ENCODE data around the gene PFDN1. TPM values are rescaled to one million over a fixed set of nuclear protein-coding genes. Genes with fewer than 3 reads are reported as not detected.

PFDN1 gene
- total RNA-seq, 5 donors from 2014 or later (not counting 1 experiment from before 2014, with no cell fraction given): 26.9 to 32.2 (median 28.1) TPM

- no peak overlapping the region for H3K27ac ChIP-seq (ENCODE audit: low read length)
- Mint-ChIP-seq H3K36me3 (no peaks in the 10 kb centered on the region), H3K4me1 (no peaks in the 10 kb centered on the region), H3K9me3 (no peaks in the 10 kb centered on the region), H3K27ac (no peak overlapping the region), H3K4me3 (no peak overlapping the region), H3K27me3 (peaks cover 0 to 3% of the 10 kb centered on the region in 2 donors)
- WGBS (ENCODE audit: insufficient coverage): 100% methylated on average over 1 of the region's 11 CpGs
- H3K4me1 ChIP-seq (ENCODE audit: control insufficient read depth in 1 of 2, extremely low read depth in 1 of 2, insufficient read depth in 2 of 2, low read length in 2 of 2): no peaks in the 10 kb centered on the region
- no peak for DNase-seq
- no peak for ATAC-seq (replicated peaks in 1 of 4)
- ChIA-PET CTCF (interaction anchor here in 1 of 2 donors (0.7 to 1.3 kb wide), 3 partner anchors 119 to 127 kb away, joined by 3 to 4 read pairs (median 3); no protein-coding TSS in a partner anchor), POLR2A (no interaction called here)
- no peaks in the 10 kb centered on the region for H3K9me3 ChIP-seq
- no peak overlapping the region for H3K4me3 ChIP-seq (ENCODE audit: control insufficient read depth in 1 of 2, extremely low read depth in 1 of 2, low read length in 1 of 2)
- H3K36me3 ChIP-seq (ENCODE audit: control insufficient read depth in 2 of 2, extremely low read depth in 1 of 2, insufficient read depth in 1 of 2, low read length in 1 of 2): no peaks in the 10 kb centered on the region
- H3K27me3 ChIP-seq (replicated peaks in 1 of 2; ENCODE audit: control insufficient read depth in 2 of 2, extremely low read depth in 1 of 2, insufficient read depth in 2 of 2, low read length in 1 of 2): peaks cover 0 to 2% of the 10 kb centered on the region in 2 experiments
Observed at GRCh38 chr5:140235791-140236551, 66.9 kb downstream of the PFDN1 start.

GRCh38 chr5:140234377-140234989 lies 68.4 kb downstream of the PFDN1 start:
- no CpG with 5 or more reads among the region's 4 CpGs for WGBS (ENCODE audit: insufficient coverage)
- no peaks in the 10 kb centered on the region for H3K36me3 ChIP-seq (ENCODE audit: control insufficient read depth in 2 of 2, extremely low read depth in 1 of 2, insufficient read depth in 1 of 2, low read length in 1 of 2)
- no peak overlapping the region for H3K4me3 ChIP-seq (ENCODE audit: control insufficient read depth in 1 of 2, extremely low read depth in 1 of 2, low read length in 1 of 2)
- Mint-ChIP-seq H3K36me3 (no peaks in the 10 kb centered on the region), H3K4me3 (no peak overlapping the region), H3K9me3 (no peaks in the 10 kb centered on the region), H3K27me3 (peaks cover 0 to 3% of the 10 kb centered on the region in 2 donors), H3K4me1 (no peaks in the 10 kb centered on the region), H3K27ac (no peak overlapping the region)
- no peaks in the 10 kb centered on the region for H3K4me1 ChIP-seq (ENCODE audit: control insufficient read depth in 1 of 2, extremely low read depth in 1 of 2, insufficient read depth in 2 of 2, low read length in 2 of 2)
- no peaks in the 10 kb centered on the region for H3K9me3 ChIP-seq
- no peak overlapping the region for H3K27ac ChIP-seq (ENCODE audit: low read length)
- CTCF ChIA-PET: interaction anchor here in 1 of 2 donors (0.5 to 1.0 kb wide), 2 partner anchors 22 to 24 kb away, joined by 3 to 4 read pairs; no protein-coding TSS in a partner anchor
- DNase-seq (no peak), ATAC-seq (replicated peaks in 1 of 4) (no peak)
- H3K27me3 ChIP-seq (replicated peaks in 1 of 2; ENCODE audit: control insufficient read depth in 2 of 2, extremely low read depth in 1 of 2, insufficient read depth in 2 of 2, low read length in 1 of 2): peaks cover 0 to 1% of the 10 kb centered on the region in 2 experiments
- POLR2A ChIA-PET: no interaction called here

DNA sequence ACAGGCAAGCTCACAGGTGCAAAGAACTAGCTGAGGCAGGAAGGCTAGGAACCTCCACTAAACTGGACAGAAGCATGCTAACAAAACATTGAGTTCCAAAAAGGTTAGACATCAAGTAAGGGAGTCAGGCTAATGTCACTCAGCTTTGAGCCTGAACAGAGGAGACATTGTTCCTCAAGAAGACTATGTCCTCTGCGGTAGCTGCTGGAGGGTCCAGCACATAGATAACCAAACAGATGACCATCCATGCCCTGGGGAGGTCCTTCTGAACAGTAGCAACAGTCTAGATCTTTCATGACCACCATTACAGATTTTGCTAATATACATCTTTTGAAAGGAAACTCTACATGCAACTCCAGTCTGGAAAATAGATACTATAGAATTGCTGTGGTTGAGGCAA lies 70.2 kb downstream of the PFDN1 start:
- H3K36me3 Mint-ChIP-seq: no peaks in the 10 kb centered on the region
- H3K4me1 Mint-ChIP-seq: no peaks in the 10 kb centered on the region

GRCh38 chr5:140230373-140230772 lies 72.5 kb downstream of the PFDN1 start:
- H3K27ac ChIP-seq (ENCODE audit: low read length): no peak overlapping the region
- H3K9me3 ChIP-seq: no peaks in the 10 kb centered on the region
- Mint-ChIP-seq H3K9me3 (no peaks in the 10 kb centered on the region), H3K4me1 (no peaks in the 10 kb centered on the region), H3K36me3 (no peaks in the 10 kb centered on the region), H3K27me3 (peaks cover 0 to 7% of the 10 kb centered on the region in 2 donors), H3K27ac (no peak overlapping the region), H3K4me3 (no peak overlapping the region)
- ATAC-seq (replicated peaks in 1 of 4): no peak
- H3K4me1 ChIP-seq (ENCODE audit: control insufficient read depth in 1 of 2, extremely low read depth in 1 of 2, insufficient read depth in 2 of 2, low read length in 2 of 2): no peaks in the 10 kb centered on the region
- no peak for DNase-seq
- ChIA-PET CTCF (interaction anchor here in 1 of 2 donors (1.8 kb wide), 1 partner anchor 13 kb away, joined by 5 read pairs; no protein-coding TSS in a partner anchor), POLR2A (no interaction called here)
- no peaks in the 10 kb centered on the region for H3K36me3 ChIP-seq (ENCODE audit: control insufficient read depth in 2 of 2, extremely low read depth in 1 of 2, insufficient read depth in 1 of 2, low read length in 1 of 2)
- peaks cover 0 to 3% of the 10 kb centered on the region in 2 experiments for H3K27me3 ChIP-seq (replicated peaks in 1 of 2; ENCODE audit: control insufficient read depth in 2 of 2, extremely low read depth in 1 of 2, insufficient read depth in 2 of 2, low read length in 1 of 2)
- H3K4me3 ChIP-seq (ENCODE audit: control insufficient read depth in 1 of 2, extremely low read depth in 1 of 2, low read length in 1 of 2): no peak overlapping the region
- WGBS (ENCODE audit: insufficient coverage): no CpG with 5 or more reads among the region's 1 CpG

More for the DNA sequence above, 70.2 kb downstream of the PFDN1 start:
- DNase-seq: no peak
- Mint-ChIP-seq H3K4me3 (no peak overlapping the region), H3K27ac (no peak overlapping the region), H3K27me3 (peaks cover 0 to 3% of the 10 kb centered on the region in 2 donors), H3K9me3 (no peaks in the 10 kb centered on the region)
- ChIA-PET POLR2A (no interaction called here), CTCF (no interaction called here)
- no peak for ATAC-seq (replicated peaks in 1 of 4)
- Histone ChIP-seq H3K4me1 (ENCODE audit: control insufficient read depth in 1 of 2, extremely low read depth in 1 of 2, insufficient read depth in 2 of 2, low read length in 2 of 2) (no peaks in the 10 kb centered on the region), H3K4me3 (ENCODE audit: control insufficient read depth in 1 of 2, extremely low read depth in 1 of 2, low read length in 1 of 2) (no peak overlapping the region), H3K27me3 (replicated peaks in 1 of 2; ENCODE audit: control insufficient read depth in 2 of 2, extremely low read depth in 1 of 2, insufficient read depth in 2 of 2, low read length in 1 of 2) (no peaks in the 10 kb centered on the region), H3K9me3 (no peaks in the 10 kb centered on the region), H3K27ac (ENCODE audit: low read length) (no peak overlapping the region), H3K36me3 (ENCODE audit: control insufficient read depth in 2 of 2, extremely low read depth in 1 of 2, insufficient read depth in 1 of 2, low read length in 1 of 2) (no peaks in the 10 kb centered on the region)
- no CpG with 5 or more reads among the region's 1 CpG for WGBS (ENCODE audit: insufficient coverage)

DNA sequence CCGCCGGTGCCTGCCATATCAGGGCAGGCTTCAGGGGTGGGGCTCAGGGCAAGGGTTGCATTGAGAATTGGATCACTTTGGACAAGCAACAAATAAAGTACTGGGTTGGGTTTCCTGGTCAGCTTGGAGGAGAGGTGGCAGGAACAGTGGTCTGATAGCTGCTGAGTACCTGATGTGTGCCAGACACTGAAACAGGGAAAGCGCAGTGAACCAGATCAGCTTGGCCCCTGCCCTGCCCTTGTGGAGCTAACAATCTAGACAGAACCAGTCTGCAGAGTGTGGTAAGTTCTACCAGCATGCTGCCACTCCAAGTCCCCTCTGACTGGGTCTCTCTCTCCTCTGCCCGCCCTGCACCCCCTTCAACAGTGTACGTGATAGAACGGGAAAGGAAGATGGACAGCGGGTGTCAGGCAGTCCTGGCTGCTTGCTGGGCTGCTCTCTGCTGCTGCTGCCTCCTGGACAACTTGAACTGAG lies 74.5 kb downstream of the PFDN1 start:
- Histone ChIP-seq H3K9me3 (no peaks in the 10 kb centered on the region), H3K36me3 (ENCODE audit: control insufficient read depth in 2 of 2, extremely low read depth in 1 of 2, insufficient read depth in 1 of 2, low read length in 1 of 2) (no peaks in the 10 kb centered on the region), H3K4me3 (ENCODE audit: control insufficient read depth in 1 of 2, extremely low read depth in 1 of 2, low read length in 1 of 2) (no peak overlapping the region), H3K27ac (ENCODE audit: low read length) (no peak overlapping the region), H3K4me1 (ENCODE audit: control insufficient read depth in 1 of 2, extremely low read depth in 1 of 2, insufficient read depth in 2 of 2, low read length in 2 of 2) (no peaks in the 10 kb centered on the region), H3K27me3 (replicated peaks in 1 of 2; ENCODE audit: control insufficient read depth in 2 of 2, extremely low read depth in 1 of 2, insufficient read depth in 2 of 2, low read length in 1 of 2) (peaks cover 0 to 3% of the 10 kb centered on the region in 2 experiments)
- no peak overlapping the region for H3K4me3 Mint-ChIP-seq
- ChIA-PET CTCF (no interaction called here), POLR2A (no interaction called here)
- no peaks in the 10 kb centered on the region for H3K4me1 Mint-ChIP-seq
- no peak overlapping the region for H3K27ac Mint-ChIP-seq
- DNase-seq (no peak), ATAC-seq (replicated peaks in 1 of 4) (no peak)
- WGBS (ENCODE audit: insufficient coverage): 95% methylated on average over 7 of the region's 7 CpGs
- no peaks in the 10 kb centered on the region for H3K36me3 Mint-ChIP-seq
- peaks cover 0 to 5% of the 10 kb centered on the region in 2 donors for H3K27me3 Mint-ChIP-seq
- H3K9me3 Mint-ChIP-seq: no peaks in the 10 kb centered on the region

DNA sequence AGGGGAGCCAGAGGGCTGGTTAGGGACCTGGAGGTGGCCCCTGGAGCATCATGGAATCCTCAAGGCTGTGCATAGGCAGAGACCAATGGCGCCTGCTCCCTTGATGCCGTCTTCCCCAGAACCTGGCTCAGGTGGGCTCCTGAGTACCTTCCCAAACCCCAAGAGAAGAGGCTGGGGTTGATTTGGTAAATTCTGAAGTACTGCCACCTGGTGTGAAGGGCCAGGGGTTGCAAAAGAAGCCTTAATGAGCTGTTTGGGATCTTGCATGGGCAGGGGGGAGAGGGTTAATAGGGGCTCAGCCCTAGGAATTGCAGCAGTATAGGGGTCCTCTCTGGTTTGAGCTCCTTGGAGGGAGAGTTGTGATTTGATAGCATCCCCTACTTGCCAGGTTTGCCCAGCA lies 75.9 kb downstream of the PFDN1 start:
- ChIA-PET CTCF (no interaction called here), POLR2A (no interaction called here)
- Histone ChIP-seq H3K9me3 (no peaks in the 10 kb centered on the region), H3K27me3 (replicated peaks in 1 of 2; ENCODE audit: control insufficient read depth in 2 of 2, extremely low read depth in 1 of 2, insufficient read depth in 2 of 2, low read length in 1 of 2) (peaks cover 0 to 3% of the 10 kb centered on the region in 2 experiments), H3K4me3 (ENCODE audit: control insufficient read depth in 1 of 2, extremely low read depth in 1 of 2, low read length in 1 of 2) (no peak overlapping the region), H3K4me1 (ENCODE audit: control insufficient read depth in 1 of 2, extremely low read depth in 1 of 2, insufficient read depth in 2 of 2, low read length in 2 of 2) (no peaks in the 10 kb centered on the region), H3K36me3 (ENCODE audit: control insufficient read depth in 2 of 2, extremely low read depth in 1 of 2, insufficient read depth in 1 of 2, low read length in 1 of 2) (no peaks in the 10 kb centered on the region), H3K27ac (ENCODE audit: low read length) (no peak overlapping the region)
- DNase-seq (no peak), ATAC-seq (replicated peaks in 1 of 4) (no peak)
- no peaks in the 10 kb centered on the region for H3K36me3 Mint-ChIP-seq
- H3K4me3 Mint-ChIP-seq: no peak overlapping the region
- H3K27ac Mint-ChIP-seq: no peak overlapping the region
- H3K9me3 Mint-ChIP-seq: no peaks in the 10 kb centered on the region
- WGBS (ENCODE audit: insufficient coverage): 90% methylated on average over 2 of the region's 2 CpGs
- peaks cover 0 to 5% of the 10 kb centered on the region in 2 donors for H3K27me3 Mint-ChIP-seq
- no peaks in the 10 kb centered on the region for H3K4me1 Mint-ChIP-seq
